Endothelial cell (in vitro differentiated cells): ENCODE data around the gene XRCC4. TPM values are rescaled to one million over a fixed set of nuclear protein-coding genes. Genes with fewer than 3 reads are reported as not detected.
A peak's percentile ranks its signal among the peaks of the same experiment; 100 is the strongest.

Experiments used
- DNase-seq: peaks from one replicate; pipeline ENCODE4 v3.0.0; 2021; ENCODE audit warnings: low spot score
- H3K27ac Mint-ChIP-seq: one replicate; pipeline ENCODE4 v1.8.0; 2021; ENCODE audit warnings: mixed read lengths, inconsistent platforms; ENCODE audit not compliant: unreplicated experiment
- H3K27me3 Mint-ChIP-seq: one replicate; pipeline ENCODE4 v1.8.0; 2021; ENCODE audit warnings: mild to moderate bottlenecking, moderate library complexity, mixed read lengths, inconsistent platforms; ENCODE audit not compliant: unreplicated experiment
- H3K36me3 Mint-ChIP-seq: one replicate; pipeline ENCODE4 v1.8.0; 2021; ENCODE audit warnings: mild to moderate bottlenecking, low read depth, mixed read lengths, inconsistent platforms; ENCODE audit not compliant: unreplicated experiment
- H3K4me1 Mint-ChIP-seq: one replicate; pipeline ENCODE4 v1.8.0; 2021; ENCODE audit warnings: mild to moderate bottlenecking, mixed read lengths, inconsistent platforms; ENCODE audit not compliant: unreplicated experiment
- H3K4me3 Mint-ChIP-seq: one replicate; pipeline ENCODE4 v1.8.0; 2021; ENCODE audit warnings: mild to moderate bottlenecking, mixed read lengths, inconsistent platforms; ENCODE audit not compliant: unreplicated experiment
- H3K9me3 Mint-ChIP-seq: one replicate; pipeline ENCODE4 v1.8.0; 2021; ENCODE audit warnings: mixed read lengths, inconsistent platforms; ENCODE audit not compliant: unreplicated experiment
- CTCF ChIP-seq: fragments of 200-600 bp; sonication (generic); IDR thresholded peaks from one replicate; pipeline ENCODE4 v1.5.0; 2021; ENCODE audit warnings: antibody characterized with exemption; ENCODE audit not compliant: unreplicated experiment
- long read RNA-seq: library from polyadenylated mRNA; unstranded; transcript quantifications from one replicate; pipeline ENCODE4 v2.0.0, GENCODE V29; 2020; ENCODE audit not compliant: unreplicated experiment
- total RNA-seq: library from RNA; stranded (reverse); fragmentation: NEBNext Ultra II Directional; extraction: Animal tissue kit (Norgen Biotek cat#: 25700); gene quantifications from one replicate; pipeline ENCODE4 v1.2.1, GENCODE V29; 2021; ENCODE audit not compliant: unreplicated experiment

XRCC4 gene
- total RNA-seq, result 6.8 TPM
- long read RNA-seq, transcript XRCC4-202 (8 exons, 1,579 nt), result major isoform, 7 of 7 reads
- long read RNA-seq, partial matches to known transcripts, result 0 of 7 reads
- long read RNA-seq, other reads (novel, unspliced or antisense), result 0 of 7 reads

- H3K27me3 Mint-ChIP-seq, result peaks cover 4% of the 10 kb centered on the region
- no peak for TF ChIP-seq CTCF
- peaks cover 39% of the 10 kb centered on the region for H3K4me1 Mint-ChIP-seq
- DNase-seq, result peak; percentile 87
- peak within 1 kb of the TSS; percentile 99 for H3K4me3 Mint-ChIP-seq
- no peaks in the 10 kb centered on the region for H3K9me3 Mint-ChIP-seq
- H3K27ac Mint-ChIP-seq, result peak within 1 kb of the TSS; percentile 97
- no peaks in the 10 kb centered on the region for H3K36me3 Mint-ChIP-seq
These were observed at the start of gene XRCC4, which contains the start of gene TMEM167A for GRCh38 chr5:83076742-83077661. Gene XRCC4, plus strand, starts transcription at chr5:83077547. Its CDS starts 27,373 bp downstream, at chr5:83104920. Gene TMEM167A, minus strand, starts transcription at chr5:83077394. Its CDS starts 71 bp downstream, at chr5:83077323.

GRCh38 chr5:83029912-83030311 lies 47.4 kb upstream of the XRCC4 start:
- TF ChIP-seq CTCF, result no peak
- Mint-ChIP-seq H3K4me3 (no peak overlapping the region), H3K27ac (no peak overlapping the region), H3K27me3 (no peaks in the 10 kb centered on the region), H3K9me3 (no peaks in the 10 kb centered on the region), H3K4me1 (peaks cover 14% of the 10 kb centered on the region), H3K36me3 (no peaks in the 10 kb centered on the region)
- no peak for DNase-seq

GRCh38 chr5:83031381-83031780 lies 46.0 kb upstream of the XRCC4 start:
- Mint-ChIP-seq H3K4me1 (peaks cover 29% of the 10 kb centered on the region), H3K9me3 (no peaks in the 10 kb centered on the region), H3K4me3 (no peak overlapping the region), H3K27me3 (no peaks in the 10 kb centered on the region), H3K36me3 (no peaks in the 10 kb centered on the region), H3K27ac (no peak overlapping the region)
- TF ChIP-seq CTCF, result no peak
- no peak for DNase-seq

- no peaks in the 10 kb centered on the region for H3K36me3 Mint-ChIP-seq
- no peaks in the 10 kb centered on the region for H3K9me3 Mint-ChIP-seq
- H3K27me3 Mint-ChIP-seq, result no peaks in the 10 kb centered on the region
- TF ChIP-seq CTCF, result no peak
- no peak for DNase-seq
- H3K4me1 Mint-ChIP-seq, result peaks cover 39% of the 10 kb centered on the region
- no peak overlapping the region for H3K4me3 Mint-ChIP-seq
- H3K27ac Mint-ChIP-seq, result no peak overlapping the region
These were observed 43.3 kb upstream of the XRCC4 start for GRCh38 chr5:83034036-83034435.
